ENCODE measurements around the gene IGFBP3.
"Not testable (repeated sequence)": the region's sequence is repeated elsewhere in the genome, so short reads cannot be mapped to it uniquely, and the experiment has no call there.

Gene IGFBP3

DNA sequence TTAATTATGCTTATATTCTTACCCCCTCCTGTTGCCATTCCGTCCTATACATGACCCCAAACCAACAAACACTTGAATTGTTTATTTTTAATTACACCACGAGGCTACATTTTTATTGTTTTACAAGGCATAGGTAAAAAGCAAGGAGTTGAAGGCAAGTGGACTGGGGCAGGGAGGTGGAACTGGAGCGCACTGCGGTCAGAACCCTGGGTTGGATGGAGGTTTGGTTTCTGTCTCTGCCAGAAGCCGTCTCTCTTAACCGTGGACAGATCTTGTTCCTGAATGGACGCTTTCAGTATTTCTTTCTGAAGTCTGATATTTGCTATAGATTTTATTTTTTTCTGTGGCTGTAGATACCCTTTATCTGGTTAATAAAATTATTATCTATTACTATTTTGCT lies 19.9 kb upstream of the IGFBP3 start:
- POLR2A ChIA-PET: no interaction called here
- TF ChIP-seq HOXA7 (CRISPR knock-in tag; IDR thresholded peaks at IDR 0.05; ENCODE audit: borderline replicate concordance): no peak
- no peak for TF ChIP-seq ZBTB48 (tag by site-specific recombination; IDR thresholded peaks at IDR 0.05)
- TF ChIP-seq, protein P1, sequence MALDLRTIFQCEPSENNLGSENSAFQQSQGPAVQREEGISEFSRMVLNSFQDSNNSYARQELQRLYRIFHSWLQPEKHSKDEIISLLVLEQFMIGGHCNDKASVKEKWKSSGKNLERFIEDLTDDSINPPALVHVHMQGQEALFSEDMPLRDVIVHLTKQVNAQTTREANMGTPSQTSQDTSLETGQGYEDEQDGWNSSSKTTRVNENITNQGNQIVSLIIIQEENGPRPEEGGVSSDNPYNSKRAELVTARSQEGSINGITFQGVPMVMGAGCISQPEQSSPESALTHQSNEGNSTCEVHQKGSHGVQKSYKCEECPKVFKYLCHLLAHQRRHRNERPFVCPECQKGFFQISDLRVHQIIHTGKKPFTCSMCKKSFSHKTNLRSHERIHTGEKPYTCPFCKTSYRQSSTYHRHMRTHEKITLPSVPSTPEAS (tag by site-specific recombination; IDR thresholded peaks at IDR 0.05): no peak
- TF ChIP-seq ZNF596 (tag by site-specific recombination; IDR thresholded peaks at IDR 0.05): no peak
- TF ChIP-seq ZNF558 (tag by site-specific recombination; IDR thresholded peaks at IDR 0.05): no peak
- no peak for TF ChIP-seq MZF1 (tag by site-specific recombination; IDR thresholded peaks at IDR 0.05; ENCODE audit: borderline replicate concordance)
- TF ChIP-seq IKZF3 (tag by site-specific recombination; IDR thresholded peaks at IDR 0.05): no peak
- no peak for TF ChIP-seq ZXDB (tag by site-specific recombination; IDR thresholded peaks at IDR 0.05)
- no peak for TF ChIP-seq ZNF341 (tag by site-specific recombination; IDR thresholded peaks at IDR 0.05; ENCODE audit: low read depth)
- TF ChIP-seq ZSCAN30 (tag by site-specific recombination; IDR thresholded peaks at IDR 0.05): no peak
- no peak for TF ChIP-seq ZNF426 (tag by site-specific recombination; IDR thresholded peaks at IDR 0.05)
- TF ChIP-seq, protein P2, sequence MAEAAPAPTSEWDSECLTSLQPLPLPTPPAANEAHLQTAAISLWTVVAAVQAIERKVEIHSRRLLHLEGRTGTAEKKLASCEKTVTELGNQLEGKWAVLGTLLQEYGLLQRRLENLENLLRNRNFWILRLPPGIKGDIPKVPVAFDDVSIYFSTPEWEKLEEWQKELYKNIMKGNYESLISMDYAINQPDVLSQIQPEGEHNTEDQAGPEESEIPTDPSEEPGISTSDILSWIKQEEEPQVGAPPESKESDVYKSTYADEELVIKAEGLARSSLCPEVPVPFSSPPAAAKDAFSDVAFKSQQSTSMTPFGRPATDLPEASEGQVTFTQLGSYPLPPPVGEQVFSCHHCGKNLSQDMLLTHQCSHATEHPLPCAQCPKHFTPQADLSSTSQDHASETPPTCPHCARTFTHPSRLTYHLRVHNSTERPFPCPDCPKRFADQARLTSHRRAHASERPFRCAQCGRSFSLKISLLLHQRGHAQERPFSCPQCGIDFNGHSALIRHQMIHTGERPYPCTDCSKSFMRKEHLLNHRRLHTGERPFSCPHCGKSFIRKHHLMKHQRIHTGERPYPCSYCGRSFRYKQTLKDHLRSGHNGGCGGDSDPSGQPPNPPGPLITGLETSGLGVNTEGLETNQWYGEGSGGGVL (tag by site-specific recombination; IDR thresholded peaks at IDR 0.05): no peak
- no peak for TF ChIP-seq KLF10 (tag by site-specific recombination; IDR thresholded peaks at IDR 0.05)
- no peak for TF ChIP-seq KLF7 (tag by site-specific recombination; IDR thresholded peaks at IDR 0.05; ENCODE audit: borderline replicate concordance)
- no peak for TF ChIP-seq ZNF112 (tag by site-specific recombination; IDR thresholded peaks at IDR 0.05)
- TF ChIP-seq GLIS1 (tag by site-specific recombination; IDR thresholded peaks at IDR 0.05): no peak
- H3K9me3 ChIP-seq (ENCODE audit: control insufficient read depth, insufficient read depth, low read depth, low read length): no peaks in the 10 kb centered on the region
- H3K4me1 ChIP-seq (ENCODE audit: control insufficient read depth, insufficient read depth, low read length): no peaks in the 10 kb centered on the region
- H3K36me3 ChIP-seq (ENCODE audit: control insufficient read depth in 2 of 2, insufficient read depth in 1 of 2, low read length in 2 of 2): no peaks in the 10 kb centered on the region
- CTCF ChIA-PET: no interaction called here
- no peak overlapping the region for H3K27ac ChIP-seq (ENCODE audit: extremely low read depth, low read depth, low read length)
- no peak overlapping the region for H3K4me3 ChIP-seq (ENCODE audit: low read depth, low read length)

DNA sequence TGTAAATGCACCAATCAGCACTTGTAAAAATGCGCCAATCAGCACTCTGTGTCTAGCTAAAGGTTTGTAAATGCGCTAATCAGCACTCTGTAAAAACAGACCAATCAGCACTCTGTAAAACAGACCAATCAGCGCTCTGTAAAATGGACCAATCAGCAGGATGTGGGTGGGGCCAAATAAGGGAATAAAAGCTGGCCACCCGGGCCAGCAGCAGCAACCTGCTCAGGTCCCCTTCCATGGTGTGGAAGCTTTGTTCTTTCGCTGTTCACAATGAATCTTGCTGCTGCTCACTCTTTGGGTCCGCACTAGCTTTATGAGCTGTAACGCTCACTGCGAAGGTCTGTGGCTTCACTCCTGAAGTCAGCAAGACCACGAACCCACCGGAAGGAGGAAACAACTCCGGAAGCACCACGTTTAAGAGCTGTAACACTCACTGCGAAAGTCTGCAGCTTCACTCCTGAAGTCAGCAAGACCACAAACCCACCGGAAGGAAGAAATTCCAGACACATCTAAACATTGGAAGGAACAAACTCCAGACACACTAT lies 19.2 kb upstream of the IGFBP3 start:
- H3K4me3 ChIP-seq (ENCODE audit: low read depth, low read length); H3K4me1 ChIP-seq (ENCODE audit: control insufficient read depth, insufficient read depth, low read length); H3K36me3 ChIP-seq (ENCODE audit: control insufficient read depth in 2 of 2, insufficient read depth in 1 of 2, low read length in 2 of 2); POLR2A ChIA-PET; H3K27ac ChIP-seq (ENCODE audit: extremely low read depth, low read depth, low read length); H3K9me3 ChIP-seq (ENCODE audit: control insufficient read depth, insufficient read depth, low read depth, low read length): not testable (repeated sequence)
- CTCF ChIA-PET: interaction anchor here (0.7 to 1.1 kb wide), 3 partner anchors 16 to 65 kb away, joined by 3 read pairs; no protein-coding TSS in a partner anchor

DNA sequence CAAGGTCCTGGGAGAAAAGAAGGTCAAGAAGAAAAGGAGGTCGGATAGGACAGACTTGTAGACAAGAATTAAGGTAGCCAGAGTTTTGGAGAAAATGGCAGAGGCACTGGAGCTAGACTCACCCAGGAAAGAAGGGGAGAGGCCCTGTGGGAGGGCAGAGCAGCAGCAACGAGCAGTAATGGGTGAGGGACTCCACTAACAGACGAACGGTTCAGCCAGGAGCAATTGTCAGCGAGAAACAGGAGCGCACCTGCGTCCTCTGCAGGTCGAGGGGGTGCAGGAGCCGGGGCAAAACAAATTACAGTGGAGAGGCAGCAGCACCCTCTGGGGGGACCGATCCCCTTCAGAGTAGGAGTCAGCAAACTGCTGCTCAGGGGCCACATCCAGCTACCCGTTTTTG lies 18.5 kb upstream of the IGFBP3 start:
- Histone ChIP-seq H3K9me3 (ENCODE audit: control insufficient read depth, insufficient read depth, low read depth, low read length) (no peaks in the 10 kb centered on the region), H3K27ac (ENCODE audit: extremely low read depth, low read depth, low read length) (no peak overlapping the region), H3K36me3 (ENCODE audit: control insufficient read depth in 2 of 2, insufficient read depth in 1 of 2, low read length in 2 of 2) (no peaks in the 10 kb centered on the region), H3K4me1 (ENCODE audit: control insufficient read depth, insufficient read depth, low read length) (no peaks in the 10 kb centered on the region), H3K4me3 (ENCODE audit: low read depth, low read length) (no peak overlapping the region)
- ChIA-PET CTCF (interaction anchor here (0.9 to 1.1 kb wide), 2 partner anchors 17 to 41 kb away, joined by 3 read pairs; no protein-coding TSS in a partner anchor), POLR2A (no interaction called here)
- TF ChIP-seq HOXC10 (CRISPR knock-in tag; IDR thresholded peaks at IDR 0.05) (no peak), ZNF654 (tag by site-specific recombination; IDR thresholded peaks at IDR 0.05; ENCODE audit: low read depth) (no peak), ZNF561 (tag by site-specific recombination; IDR thresholded peaks at IDR 0.05; ENCODE audit: borderline replicate concordance) (no peak), ZFHX2 (tag by site-specific recombination; conservative IDR thresholded peaks at IDR 0.05) (no peak), GLIS1 (tag by site-specific recombination; IDR thresholded peaks at IDR 0.05) (no peak)
